Keratinocyte (primary cell): ENCODE measurements around the gene TNS4. TPM values are rescaled to one million over a fixed set of nuclear protein-coding genes. Genes with fewer than 3 reads are reported as not detected.

ENCODE experiments used
- DNase-seq: peaks from one replicate; pipeline ENCODE4 v3.0.0-alpha.2; 2011; ENCODE audit warnings: low read depth, missing footprints, low spot score
- FAIRE-seq: peaks from 2 replicates; lab custom pipeline; 2011; peaks lifted over from hg19 to GRCh38; lab: Jason Lieb, UNC
- H2AFZ ChIP-seq: 2 replicates; pipeline ENCODE4 v1.6.0; 2012; ENCODE audit warnings: low read length, control low read depth, inconsistent platforms; ENCODE audit not compliant: control insufficient read depth
- H3K27ac ChIP-seq: 2 replicates; pipeline ENCODE4 v1.5.1; 2011; ENCODE audit warnings: low read length; ENCODE audit not compliant: control insufficient read depth, insufficient read depth
- H3K27me3 ChIP-seq: 3 replicates; pipeline ENCODE4 v1.6.0; 2011; ENCODE audit warnings: low read length; ENCODE audit not compliant: control insufficient read depth, insufficient read depth; ENCODE audit errors: extremely low read depth
- H3K36me3 ChIP-seq, 2 experiments: 2 replicates in 1 of 2; 3 replicates in 1 of 2; pipeline ENCODE4 v1.5.1; 2011; ENCODE audit warnings: low read length in 2 of 2, mild to moderate bottlenecking in 1 of 2; ENCODE audit not compliant: control insufficient read depth in 2 of 2, insufficient read depth in 2 of 2; ENCODE audit errors: extremely low read depth in 1 of 2
- H3K4me1 ChIP-seq: 3 replicates; pipeline ENCODE4 v1.5.1; 2011; ENCODE audit warnings: low read length; ENCODE audit not compliant: control insufficient read depth, insufficient read depth; ENCODE audit errors: extremely low read depth
- H3K4me2 ChIP-seq: 3 replicates; pipeline ENCODE4 v1.6.0; 2011; ENCODE audit warnings: low read depth, low read length; ENCODE audit not compliant: control insufficient read depth, insufficient read depth; ENCODE audit errors: extremely low read depth
- H3K4me3 ChIP-seq, 3 experiments: fragments of 200-600 bp in 1 of 3; sonication (generic) in 1 of 3; 2 replicates in 2 of 3; 3 replicates in 1 of 3; pipeline ENCODE4 v1.5.1; 2011 to 2016; ENCODE audit warnings: low read length in 3 of 3, mild to moderate bottlenecking in 3 of 3, control low read depth in 2 of 3, inconsistent platforms in 1 of 3, low read depth in 1 of 3, mixed read lengths in 1 of 3, mixed run types in 1 of 3, moderate library complexity in 1 of 3; ENCODE audit not compliant: control insufficient read depth in 2 of 3, insufficient read depth in 2 of 3; ENCODE audit errors: extremely low read depth in 1 of 3
- H3K79me2 ChIP-seq: 2 replicates; pipeline ENCODE4 v1.6.0; 2012; ENCODE audit warnings: low read length; ENCODE audit not compliant: control insufficient read depth, insufficient read depth
- H3K9ac ChIP-seq: 3 replicates; pipeline ENCODE4 v1.6.0; 2011; ENCODE audit warnings: low read length; ENCODE audit not compliant: control insufficient read depth, insufficient read depth; ENCODE audit errors: extremely low read depth
- H3K9me1 ChIP-seq: 3 replicates; pipeline ENCODE4 v1.6.0; 2011; ENCODE audit warnings: low read length; ENCODE audit not compliant: control insufficient read depth, insufficient read depth; ENCODE audit errors: extremely low read depth
- H3K9me3 ChIP-seq: 2 replicates; pipeline ENCODE4 v1.5.1; 2012; ENCODE audit warnings: low read depth, low read length; ENCODE audit not compliant: control insufficient read depth
- H4K20me1 ChIP-seq: 3 replicates; pipeline ENCODE4 v1.6.0; 2011; ENCODE audit warnings: low read length; ENCODE audit not compliant: control insufficient read depth, insufficient read depth; ENCODE audit errors: extremely low read depth
- EZH2 ChIP-seq: IDR thresholded peaks from one replicate; pipeline ENCODE4 v1.6.1; 2012; ENCODE audit warnings: inconsistent platforms, mild to moderate bottlenecking, low read length, moderate library complexity
- dilution Hi-C: fragments of 300-500 bp; cut with MboI; formaldehyde crosslinking; loops from one replicate; pipeline ENCODE4 v1.7.0; 2020; ENCODE audit warnings: low sequenced_read_pairs; ENCODE audit not compliant: extremely low pct_ligation_motif_present
- polyA plus RNA-seq, 5 experiments: library from polyadenylated mRNA; depleted of rRNA in 3 of 5; stranded (reverse) in 3 of 5; stranded (forward) in 1 of 5; unstranded in 1 of 5; fragments of >200 nt; gene quantifications; 1 replicate in 1 of 5; 2 replicates in 3 of 5; 3 replicates in 1 of 5; pipeline versions ENCODE4 v1.2.1 to v1.2.3, GENCODE V29; 2011 to 2012; ENCODE audit warnings: missing spikeins in 2 of 5, low read depth in 1 of 5, low replicate concordance in 1 of 5
- TF ChIP-seq, protein P1 (sequence below), 3 experiments: IDR thresholded peaks in 1 of 3; conservative IDR thresholded peaks in 1 of 3; optimal IDR thresholded peaks in 1 of 3; 2 replicates in 2 of 3; 3 replicates in 1 of 3; pipeline versions ENCODE3 to v1.5.1; 2011; ENCODE audit warnings: low read length in 3 of 3, mild to moderate bottlenecking in 3 of 3, moderate library complexity in 2 of 3, control low read depth in 1 of 3, inconsistent platforms in 1 of 3; ENCODE audit not compliant: insufficient read depth in 2 of 3; ENCODE audit errors: extremely low read depth in 1 of 3

Gene TNS4
- polyA plus RNA-seq, 1 donor (not counting 4 experiments of a cell fraction or from before 2014, with no cell fraction given): 160 TPM

DNA sequence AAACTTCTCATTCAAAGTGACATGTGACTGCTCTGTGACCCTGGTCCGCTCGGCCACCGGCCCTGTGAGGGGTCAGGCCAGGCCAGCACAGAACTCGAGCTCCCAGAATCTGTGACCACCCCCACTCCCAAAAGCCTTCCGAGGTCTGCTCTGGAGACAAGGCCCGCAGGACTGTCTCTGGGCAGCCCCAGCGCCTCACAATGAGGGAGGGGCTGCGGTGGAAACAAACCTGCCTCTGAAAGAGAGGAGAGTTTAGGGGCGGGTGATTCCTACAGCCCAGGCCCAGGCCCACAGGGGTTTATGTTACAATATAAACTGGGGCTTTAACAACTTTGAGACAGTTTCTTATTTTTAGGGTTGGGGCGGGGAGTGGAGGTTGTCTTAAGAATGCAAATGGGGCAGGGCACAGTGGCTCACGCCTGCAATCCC is 38.3 kb downstream of the TNS4 start:
- Histone ChIP-seq H3K27me3 (peaks cover 17% of the 10 kb centered on the region), H3K79me2 (no peaks in the 10 kb centered on the region), H3K4me2 (no peak overlapping the region), H3K9me3 (no peaks in the 10 kb centered on the region), H3K9ac (no peak overlapping the region), H3K27ac (no peak overlapping the region), H3K9me1 (no peaks in the 10 kb centered on the region), H2AFZ (no peak overlapping the region), H3K4me3 (no peak overlapping the region), H3K4me1 (peaks cover 12% of the 10 kb centered on the region), H3K36me3 (no peaks in the 10 kb centered on the region), H4K20me1 (no peaks in the 10 kb centered on the region)
- TF ChIP-seq, protein P1, sequence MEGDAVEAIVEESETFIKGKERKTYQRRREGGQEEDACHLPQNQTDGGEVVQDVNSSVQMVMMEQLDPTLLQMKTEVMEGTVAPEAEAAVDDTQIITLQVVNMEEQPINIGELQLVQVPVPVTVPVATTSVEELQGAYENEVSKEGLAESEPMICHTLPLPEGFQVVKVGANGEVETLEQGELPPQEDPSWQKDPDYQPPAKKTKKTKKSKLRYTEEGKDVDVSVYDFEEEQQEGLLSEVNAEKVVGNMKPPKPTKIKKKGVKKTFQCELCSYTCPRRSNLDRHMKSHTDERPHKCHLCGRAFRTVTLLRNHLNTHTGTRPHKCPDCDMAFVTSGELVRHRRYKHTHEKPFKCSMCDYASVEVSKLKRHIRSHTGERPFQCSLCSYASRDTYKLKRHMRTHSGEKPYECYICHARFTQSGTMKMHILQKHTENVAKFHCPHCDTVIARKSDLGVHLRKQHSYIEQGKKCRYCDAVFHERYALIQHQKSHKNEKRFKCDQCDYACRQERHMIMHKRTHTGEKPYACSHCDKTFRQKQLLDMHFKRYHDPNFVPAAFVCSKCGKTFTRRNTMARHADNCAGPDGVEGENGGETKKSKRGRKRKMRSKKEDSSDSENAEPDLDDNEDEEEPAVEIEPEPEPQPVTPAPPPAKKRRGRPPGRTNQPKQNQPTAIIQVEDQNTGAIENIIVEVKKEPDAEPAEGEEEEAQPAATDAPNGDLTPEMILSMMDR (optimal IDR thresholded peaks at IDR 0.05 in 1 of 3, IDR thresholded peaks at IDR 0.05 in 1 of 3, conservative IDR thresholded peaks at IDR 0.05 in 1 of 3; ENCODE audit: extremely low read depth in 1 of 3, insufficient read depth in 2 of 3, low read length in 3 of 3): no peak
- TF ChIP-seq EZH2: no peak
- dilution Hi-C loops: no loop called here
- FAIRE-seq (no peak), DNase-seq (no peak)

DNA sequence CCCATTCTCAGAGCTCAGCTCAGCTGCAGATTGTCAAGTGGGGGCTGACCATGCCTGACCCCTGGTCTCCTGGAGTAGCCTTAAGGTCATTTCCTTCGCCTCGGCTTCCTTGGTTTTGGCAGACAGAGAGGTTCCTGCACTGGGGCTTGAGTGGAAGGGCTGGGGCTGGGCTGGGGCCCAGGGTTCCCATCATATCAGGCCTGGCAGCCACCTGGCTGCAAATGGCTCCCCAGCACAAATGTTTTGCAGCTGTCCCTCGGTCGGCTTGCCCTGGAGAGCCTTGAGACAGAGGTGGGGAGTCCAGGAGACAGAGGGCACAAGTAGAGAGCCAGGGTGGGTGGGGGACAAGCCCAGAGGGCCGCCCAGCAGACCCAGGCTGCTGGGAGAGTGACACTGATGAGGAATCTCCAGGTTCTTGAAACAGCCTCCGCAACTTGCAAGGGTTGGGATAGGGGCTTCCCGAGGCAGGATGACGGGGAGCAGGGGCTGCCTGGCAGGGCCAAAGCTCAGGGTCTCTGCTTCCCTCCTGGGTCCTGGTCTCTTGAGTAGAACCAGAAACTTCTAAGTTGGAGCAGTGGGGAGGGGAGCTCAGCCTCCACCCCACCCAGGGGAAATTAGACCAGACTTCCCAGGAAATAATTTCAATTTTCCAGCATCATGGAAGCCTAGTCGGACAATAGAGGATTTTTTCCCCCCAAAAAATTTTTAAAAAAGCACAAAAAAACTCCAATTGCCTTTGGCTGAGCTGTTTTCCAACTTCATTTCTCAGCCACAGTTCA is 38.9 kb downstream of the TNS4 start:
- Histone ChIP-seq H3K36me3 (no peaks in the 10 kb centered on the region), H3K9me3 (no peaks in the 10 kb centered on the region), H3K9ac (no peak overlapping the region), H3K79me2 (no peaks in the 10 kb centered on the region), H4K20me1 (no peaks in the 10 kb centered on the region), H3K4me2 (no peak overlapping the region), H2AFZ (no peak overlapping the region), H3K27me3 (peaks cover 17% of the 10 kb centered on the region), H3K9me1 (no peaks in the 10 kb centered on the region), H3K4me3 (no peak overlapping the region), H3K4me1 (peaks cover 18% of the 10 kb centered on the region), H3K27ac (no peak overlapping the region)
- dilution Hi-C loops: no loop called here
- DNase-seq (no peak), FAIRE-seq (no peak)
- TF ChIP-seq EZH2: no peak
- TF ChIP-seq, protein P1 (optimal IDR thresholded peaks at IDR 0.05 in 1 of 3, IDR thresholded peaks at IDR 0.05 in 1 of 3, conservative IDR thresholded peaks at IDR 0.05 in 1 of 3; ENCODE audit: extremely low read depth in 1 of 3, insufficient read depth in 2 of 3, low read length in 3 of 3): no peak
